Measurements from ENCODE around the gene MUC5AC.

The MUC5AC gene

DNA sequence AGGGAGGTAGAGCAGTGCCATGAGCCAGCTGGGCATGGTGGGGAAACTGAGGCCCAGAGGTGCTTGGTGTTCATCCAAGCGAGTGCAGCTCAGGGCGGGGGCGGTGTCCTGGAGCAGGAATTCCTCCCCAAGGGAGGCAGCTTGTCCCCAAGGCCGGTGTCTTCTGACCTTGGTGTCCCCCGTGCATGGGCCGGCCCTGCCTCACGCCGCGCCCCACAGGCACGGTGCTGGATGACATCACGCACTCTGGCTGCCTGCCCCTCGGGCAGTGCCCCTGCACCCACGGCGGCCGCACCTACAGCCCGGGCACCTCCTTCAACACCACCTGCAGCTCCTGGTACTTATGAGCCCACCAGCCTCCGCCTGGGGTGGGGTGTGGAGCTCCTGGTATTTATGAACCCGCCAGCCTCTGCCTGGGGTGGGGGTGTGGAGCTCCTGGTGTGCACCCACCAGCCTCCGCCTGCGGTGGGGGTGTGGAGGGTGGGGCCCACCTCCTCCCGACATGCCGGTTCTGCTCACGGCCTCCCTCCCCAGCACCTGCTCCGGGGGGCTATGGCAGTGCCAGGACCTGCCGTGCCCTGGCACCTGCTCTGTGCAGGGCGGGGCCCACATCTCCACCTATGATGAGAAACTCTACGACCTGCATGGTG lies 71.8 kb downstream of the MUC5AC start:
- DNase-seq: no peak

DNA sequence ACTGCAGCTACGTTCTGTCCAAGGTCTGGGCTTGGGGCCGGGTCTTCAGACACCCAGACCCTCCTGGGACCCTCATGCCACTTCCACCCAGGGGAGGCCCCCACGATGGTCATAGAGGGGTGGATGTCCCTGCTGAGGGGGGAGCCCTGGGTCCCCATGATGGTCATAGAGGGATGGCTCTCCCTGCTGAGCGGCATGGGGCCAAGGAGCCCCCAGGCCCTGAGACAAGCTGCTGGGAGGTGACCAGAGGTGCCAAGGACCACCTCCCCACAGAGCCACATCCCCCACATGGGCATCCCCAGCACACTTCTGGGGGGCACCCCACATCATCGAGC lies 72.3 kb downstream of the MUC5AC start:
- no peak for DNase-seq

DNA sequence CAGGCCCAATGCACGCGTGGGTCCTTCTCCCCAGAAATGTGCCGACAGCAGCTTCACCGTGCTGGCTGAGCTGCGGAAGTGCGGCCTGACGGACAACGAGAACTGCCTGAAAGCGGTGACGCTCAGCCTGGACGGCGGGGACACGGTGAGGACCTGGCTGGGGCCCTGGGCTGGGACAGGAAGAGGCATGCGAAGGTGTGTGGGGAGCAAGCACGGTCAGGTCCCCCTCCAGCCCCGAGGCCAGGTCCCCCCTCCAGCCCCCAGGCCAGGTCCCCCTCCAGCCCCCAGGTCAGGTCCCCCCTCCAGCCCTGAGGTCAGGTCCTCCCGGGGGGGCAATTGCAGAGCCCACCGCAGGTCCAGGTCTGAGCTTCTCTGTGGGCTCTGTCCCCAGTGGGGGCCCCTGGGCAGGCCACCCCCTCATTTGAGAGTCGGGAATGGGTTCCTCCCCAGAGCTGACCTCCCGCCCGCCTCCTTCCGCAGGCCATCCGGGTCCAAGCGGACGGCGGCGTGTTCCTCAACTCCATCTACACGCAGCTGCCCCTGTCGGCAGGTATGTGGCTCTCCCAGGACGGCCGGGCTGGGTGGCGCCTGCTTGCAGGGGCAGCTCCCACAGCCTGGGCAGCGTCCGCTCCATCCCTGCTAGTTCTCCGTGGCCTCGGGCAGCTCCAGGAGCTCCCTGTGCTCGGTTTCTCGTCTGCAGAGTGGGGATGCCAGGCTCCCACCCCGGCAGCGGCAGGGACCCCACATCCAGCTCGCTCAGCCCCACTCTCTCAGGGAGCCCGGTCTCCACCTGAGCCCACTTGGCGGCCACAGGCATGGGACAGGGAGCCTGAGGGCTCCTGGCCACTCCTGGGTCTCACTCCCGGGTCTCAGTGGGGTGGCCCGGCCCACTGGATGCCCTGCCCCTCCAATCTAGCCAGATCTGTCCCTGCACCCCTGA lies 73.0 kb downstream of the MUC5AC start:
- DNase-seq: no peak

DNA sequence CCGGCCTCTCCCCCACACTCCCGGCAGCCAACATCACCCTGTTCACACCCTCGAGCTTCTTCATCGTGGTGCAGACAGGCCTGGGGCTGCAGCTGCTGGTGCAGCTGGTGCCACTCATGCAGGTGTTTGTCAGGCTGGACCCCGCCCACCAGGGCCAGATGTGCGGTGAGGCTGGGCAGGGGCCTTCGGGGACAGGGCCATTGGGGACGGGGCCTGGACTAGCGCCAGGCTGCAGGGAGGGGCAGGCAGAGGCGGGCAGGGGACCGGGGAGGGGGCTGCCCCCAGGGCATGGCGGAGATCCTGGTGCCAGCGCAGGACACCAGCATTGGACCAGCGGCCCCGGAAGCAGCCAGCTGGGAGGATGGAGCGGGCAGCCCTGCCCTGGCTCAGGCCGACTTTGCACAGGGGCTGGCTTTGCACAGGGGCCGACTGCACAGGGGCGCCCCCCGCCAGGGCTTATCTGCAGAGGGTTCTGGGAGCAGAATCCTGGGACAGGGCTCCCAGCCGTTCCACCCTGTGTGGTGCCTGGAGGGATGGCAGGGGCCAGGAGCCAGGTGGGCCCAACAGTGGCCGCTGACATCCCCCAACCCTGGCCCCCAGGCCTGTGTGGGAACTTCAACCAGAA lies 73.8 kb downstream of the MUC5AC start:
- no peak for DNase-seq

DNA sequence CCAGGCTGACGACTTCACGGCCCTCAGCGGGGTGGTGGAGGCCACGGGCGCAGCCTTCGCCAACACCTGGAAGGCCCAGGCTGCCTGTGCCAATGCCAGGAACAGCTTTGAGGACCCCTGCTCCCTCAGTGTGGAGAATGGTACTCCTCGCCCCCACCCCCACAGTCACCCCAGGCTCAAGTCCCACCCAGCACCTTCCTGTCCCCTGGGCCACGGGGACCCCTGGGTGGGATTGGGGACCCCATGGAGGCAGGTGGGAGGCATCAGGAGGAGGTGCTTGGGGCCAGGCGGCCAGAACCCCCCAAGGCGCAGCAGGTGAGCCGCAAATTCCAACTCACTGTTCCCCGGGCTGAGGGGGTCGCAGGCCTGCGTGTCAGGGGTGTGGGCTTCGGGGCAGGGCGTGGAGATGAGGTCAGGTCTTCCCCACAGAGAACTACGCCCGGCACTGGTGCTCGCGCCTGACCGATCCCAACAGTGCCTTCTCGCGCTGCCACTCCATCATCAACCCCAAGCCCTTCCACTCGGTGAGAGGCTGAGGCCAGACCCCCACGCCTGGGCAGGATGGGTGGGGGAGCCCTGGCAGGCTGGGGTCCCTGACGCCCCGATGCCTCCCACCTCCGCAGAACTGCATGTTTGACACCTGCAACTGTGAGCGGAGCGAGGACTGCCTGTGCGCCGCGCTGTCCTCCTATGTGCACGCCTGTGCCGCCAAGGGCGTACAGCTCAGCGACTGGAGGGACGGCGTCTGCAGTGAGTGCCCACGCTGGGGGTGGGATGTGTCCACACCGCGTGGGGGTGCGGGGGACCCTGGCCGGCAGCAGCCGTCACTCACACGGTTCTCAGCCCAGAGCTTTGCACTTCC lies 74.5 kb downstream of the MUC5AC start:
- DNase-seq: no peak

DNA sequence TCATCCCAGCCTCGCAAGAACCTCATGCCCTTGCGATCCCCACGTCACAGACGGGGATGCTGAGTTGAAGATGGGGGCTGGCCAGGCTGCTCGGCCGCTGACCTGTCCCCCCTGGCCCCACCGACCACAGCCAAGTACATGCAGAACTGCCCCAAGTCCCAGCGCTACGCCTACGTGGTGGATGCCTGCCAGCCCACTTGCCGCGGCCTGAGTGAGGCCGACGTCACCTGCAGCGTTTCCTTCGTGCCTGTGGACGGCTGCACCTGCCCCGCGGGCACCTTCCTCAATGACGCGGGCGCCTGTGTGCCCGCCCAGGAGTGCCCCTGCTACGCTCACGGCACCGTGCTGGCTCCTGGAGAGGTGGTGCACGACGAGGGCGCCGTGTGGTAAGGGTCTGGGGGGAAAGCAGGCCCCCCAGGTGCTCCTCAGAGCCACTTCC lies 75.1 kb downstream of the MUC5AC start:
- DNase-seq: no peak

DNA sequence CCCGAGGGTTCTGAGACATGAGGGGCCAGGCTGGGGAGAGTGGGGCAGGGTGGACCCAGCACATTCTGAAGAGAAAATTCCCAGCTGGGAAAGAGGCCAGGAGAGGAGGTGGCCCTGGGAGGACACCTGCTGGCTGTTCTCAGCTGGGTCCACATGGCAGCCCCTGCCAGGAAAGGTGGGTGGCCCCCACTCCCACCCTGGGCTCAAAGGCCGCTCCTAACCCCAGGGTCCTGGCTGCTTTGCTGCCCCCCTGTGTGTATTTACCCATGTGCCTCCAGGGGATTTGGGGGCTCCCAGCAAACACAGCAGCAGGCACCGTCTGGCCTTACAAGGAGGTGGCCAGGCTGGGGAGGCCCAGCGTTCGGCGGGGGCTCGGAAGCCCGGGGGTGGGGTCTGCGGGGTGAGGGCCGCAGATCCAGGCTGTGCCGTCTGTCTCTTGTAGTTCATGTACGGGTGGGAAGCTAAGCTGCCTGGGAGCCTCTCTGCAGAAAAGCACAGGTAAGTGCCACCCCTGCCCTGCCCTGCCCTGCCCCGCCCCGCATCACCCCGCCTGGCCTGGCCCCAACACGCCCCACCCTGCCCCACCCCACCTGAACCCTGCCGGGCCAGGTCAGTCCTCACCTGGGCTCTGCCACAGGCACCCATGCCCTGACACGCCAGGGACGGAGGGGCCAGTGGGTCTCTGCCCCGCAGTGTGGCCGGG lies 75.7 kb downstream of the MUC5AC start:
- no peak for DNase-seq

DNA sequence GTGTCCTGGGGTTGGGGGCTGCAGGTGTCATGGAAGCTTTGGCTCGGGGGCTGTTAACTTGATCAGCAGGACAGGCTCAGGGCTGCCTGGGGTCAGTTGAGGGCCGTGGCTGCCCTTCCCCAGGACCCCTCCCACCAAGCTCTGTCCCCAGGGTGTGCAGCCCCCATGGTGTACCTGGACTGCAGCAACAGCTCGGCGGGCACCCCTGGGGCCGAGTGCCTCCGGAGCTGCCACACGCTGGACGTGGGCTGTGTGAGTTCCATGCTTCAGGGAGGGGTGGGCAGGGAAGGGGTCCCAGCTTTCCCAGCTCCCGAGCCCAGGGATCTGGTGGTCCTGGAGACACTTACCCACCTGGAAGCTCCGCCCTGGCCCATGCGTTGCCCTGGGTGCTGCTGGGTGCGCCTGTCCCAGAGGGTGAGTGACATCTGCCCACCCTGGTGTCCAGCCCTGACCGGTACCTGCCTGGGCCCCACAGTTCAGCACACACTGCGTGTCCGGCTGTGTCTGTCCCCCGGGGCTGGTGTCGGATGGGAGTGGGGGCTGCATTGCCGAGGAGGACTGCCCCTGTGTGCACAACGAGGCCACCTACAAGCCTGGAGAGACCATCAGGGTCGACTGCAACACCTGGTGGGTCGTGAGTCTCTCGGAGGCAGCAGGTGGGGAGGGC lies 76.4 kb downstream of the MUC5AC start:
- no peak for DNase-seq

DNA sequence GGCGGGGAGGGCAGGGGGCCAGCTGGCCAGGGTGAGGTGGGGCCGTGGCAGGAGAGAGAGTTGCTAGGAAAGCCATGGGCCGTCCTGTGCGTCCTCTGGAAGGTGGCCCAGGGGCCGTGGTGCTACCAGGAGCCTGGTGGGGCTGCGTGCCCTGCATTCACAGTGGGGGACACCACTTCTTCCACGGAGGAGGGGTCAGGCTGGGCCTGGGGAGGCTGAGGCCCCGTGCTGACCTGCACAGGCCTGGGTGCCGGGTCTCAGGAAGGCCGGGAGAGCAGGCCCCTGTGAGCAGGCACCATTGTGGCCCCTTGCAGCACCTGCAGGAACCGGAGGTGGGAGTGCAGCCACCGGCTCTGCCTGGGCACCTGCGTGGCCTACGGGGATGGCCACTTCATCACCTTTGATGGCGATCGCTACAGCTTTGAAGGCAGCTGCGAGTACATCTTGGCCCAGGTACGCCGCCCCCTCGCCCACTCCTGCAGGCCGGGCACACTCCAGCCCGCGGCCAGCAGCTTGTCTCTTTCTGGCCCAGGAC lies 77.1 kb downstream of the MUC5AC start:
- DNase-seq: no peak

DNA sequence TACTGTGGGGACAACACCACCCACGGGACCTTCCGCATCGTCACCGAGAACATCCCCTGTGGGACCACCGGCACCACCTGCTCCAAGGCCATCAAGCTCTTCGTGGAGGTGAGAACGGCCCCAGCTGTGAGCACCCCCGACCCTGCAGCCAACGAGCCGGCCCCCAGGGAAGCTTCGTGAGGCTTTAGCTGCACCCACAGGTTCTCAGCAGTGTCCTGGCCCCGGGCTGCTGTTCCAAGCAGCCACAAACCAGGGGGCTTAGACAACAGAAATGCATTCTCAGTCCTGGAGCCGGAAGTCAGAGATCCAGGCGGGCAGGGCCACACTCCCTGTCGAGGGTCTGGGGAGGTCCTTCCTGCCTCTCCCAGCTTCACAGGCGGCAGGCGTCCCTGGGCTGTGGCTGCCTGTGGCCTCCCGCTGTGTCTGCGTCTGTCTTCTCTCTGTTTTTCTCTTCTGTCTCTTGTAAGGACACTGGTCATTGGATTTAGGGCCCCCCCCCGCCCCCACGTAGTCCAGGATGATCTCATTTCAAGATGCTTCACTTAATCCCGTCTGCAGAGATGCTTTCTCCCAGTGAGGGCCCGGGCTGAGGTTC lies 77.7 kb downstream of the MUC5AC start:
- peak; percentile 35 for DNase-seq

DNA sequence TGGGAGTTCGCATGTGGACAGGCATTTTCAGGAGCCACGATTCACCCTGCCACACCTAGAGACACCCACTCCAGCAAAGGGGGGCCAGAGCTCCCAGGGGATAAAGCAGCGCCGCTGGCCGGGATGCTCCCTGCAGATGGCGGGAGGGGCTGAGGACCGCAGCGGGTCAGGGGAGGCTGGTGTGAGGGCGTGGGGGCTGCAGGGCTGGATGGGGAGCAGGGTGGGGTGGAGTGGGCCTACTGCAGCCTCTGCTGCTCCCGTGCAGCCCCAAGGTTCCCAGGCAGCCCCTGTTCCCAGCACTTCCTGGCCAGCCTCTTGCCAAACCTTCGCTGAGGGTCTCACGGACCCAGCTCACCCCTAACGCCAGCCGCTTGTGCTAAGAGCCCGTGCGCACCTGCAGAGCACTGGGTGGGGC lies 78.2 kb downstream of the MUC5AC start:
- DNase-seq: no peak

DNA sequence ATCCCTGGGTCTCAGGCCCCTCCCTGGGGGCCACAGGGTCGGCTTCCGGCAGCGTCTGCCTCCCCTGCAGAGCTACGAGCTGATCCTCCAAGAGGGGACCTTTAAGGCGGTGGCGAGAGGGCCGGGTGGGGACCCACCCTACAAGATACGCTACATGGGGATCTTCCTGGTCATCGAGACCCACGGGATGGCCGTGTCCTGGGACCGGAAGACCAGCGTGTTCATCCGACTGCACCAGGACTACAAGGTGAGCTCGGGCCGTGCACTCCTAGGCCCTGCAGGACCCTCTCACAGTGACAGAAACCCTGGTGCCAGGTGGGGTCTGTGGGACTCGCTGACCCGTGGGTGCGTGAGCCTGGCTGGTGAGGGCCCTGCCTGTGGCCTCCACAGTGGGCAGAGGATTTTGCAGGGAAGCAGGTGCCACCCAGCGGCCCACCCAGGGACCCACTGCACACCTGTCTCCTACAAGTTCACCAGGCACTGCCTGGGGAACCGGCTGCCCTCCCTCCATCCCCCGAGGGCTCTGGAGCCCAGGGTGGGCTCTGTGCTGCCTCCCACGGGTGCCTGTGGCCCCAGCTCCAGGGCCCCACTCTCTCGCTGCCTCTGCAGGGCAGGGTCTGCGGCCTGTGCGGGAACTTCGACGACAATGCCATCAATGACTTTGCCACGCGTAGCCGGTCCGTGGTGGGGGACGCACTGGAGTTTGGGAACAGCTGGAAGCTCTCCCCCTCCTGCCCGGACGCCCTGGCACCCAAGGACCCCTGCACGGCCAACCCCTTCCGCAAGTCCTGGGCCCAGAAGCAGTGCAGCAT lies 78.8 kb downstream of the MUC5AC start:
- no peak for DNase-seq

DNA sequence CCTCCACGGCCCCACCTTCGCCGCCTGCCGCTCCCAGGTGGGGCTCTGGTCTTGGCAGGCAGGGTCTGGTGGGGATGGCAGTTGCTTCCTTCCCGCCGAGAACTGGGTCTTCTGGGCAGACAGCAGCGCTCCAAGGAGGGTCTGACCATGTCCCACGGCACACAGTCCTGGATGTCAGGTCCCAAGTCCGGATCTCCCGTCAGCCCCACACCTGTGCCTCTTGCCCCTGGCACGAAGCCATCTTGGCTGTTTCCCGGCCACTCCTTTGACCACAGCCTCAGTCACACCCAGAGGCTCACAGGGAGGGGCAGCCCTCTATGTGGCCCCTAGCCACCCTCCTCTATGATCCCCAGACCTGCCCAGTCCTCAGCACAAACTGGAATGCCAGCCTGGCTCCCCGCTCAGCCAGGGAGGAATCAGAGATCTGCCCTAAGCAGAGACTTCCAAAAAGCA lies 79.4 kb downstream of the MUC5AC start:
- no peak for DNase-seq

DNA sequence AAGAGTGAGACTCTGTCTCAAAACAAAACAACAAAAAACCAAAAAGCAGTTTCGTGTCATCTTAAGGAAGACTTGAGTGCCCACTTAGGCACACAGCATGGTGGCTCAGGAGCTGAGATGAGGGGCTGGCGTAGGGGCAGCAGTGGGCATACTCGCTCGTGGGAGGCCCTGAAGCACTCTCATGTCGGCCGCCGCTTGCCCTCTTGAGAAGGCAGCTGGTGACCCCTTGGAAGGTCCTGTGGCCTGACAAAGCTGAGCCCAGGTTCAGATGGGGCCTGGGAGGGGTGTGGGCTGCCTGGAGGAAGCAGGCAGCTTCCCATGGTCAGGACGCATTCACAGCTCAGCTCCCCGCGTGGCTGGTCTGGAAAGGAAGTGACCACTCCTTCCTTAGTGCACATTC lies 80.1 kb downstream of the MUC5AC start:
- DNase-seq: no peak

DNA sequence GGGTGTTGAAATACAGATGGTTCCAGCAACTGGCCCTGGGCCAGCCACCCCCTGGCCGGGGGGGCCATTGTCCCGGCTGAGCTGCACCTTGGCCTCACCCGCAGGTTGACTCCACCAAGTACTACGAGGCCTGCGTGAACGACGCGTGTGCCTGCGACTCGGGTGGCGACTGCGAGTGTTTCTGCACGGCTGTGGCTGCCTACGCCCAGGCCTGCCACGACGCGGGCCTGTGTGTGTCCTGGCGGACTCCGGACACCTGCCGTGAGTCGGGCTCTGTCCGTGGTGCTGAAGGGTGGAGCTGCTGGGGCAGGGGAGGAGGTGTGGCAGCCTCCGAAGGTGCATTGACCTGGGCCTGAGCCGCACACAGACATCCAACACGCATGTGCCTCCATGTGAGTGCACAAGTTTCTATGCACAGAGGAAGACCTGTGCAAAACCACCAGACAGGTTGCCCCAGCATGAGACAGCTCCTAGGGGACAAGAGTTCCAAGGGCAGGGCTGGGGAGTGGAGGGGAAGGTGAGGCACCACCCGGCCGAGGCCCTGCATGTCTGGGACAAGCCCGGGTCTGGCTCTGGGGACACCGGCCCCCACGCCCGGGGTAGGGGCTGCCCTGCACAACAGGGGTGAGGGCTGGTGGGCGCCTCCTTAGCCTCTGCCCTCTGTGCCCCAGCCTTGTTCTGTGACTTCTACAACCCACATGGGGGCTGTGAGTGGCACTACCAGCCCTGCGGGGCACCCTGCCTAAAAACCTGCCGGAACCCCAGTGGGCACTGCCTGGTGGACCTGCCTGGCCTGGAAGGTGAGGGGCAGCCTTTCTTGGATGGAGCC lies 81.2 kb downstream of the MUC5AC start:
- DNase-seq: no peak

DNA sequence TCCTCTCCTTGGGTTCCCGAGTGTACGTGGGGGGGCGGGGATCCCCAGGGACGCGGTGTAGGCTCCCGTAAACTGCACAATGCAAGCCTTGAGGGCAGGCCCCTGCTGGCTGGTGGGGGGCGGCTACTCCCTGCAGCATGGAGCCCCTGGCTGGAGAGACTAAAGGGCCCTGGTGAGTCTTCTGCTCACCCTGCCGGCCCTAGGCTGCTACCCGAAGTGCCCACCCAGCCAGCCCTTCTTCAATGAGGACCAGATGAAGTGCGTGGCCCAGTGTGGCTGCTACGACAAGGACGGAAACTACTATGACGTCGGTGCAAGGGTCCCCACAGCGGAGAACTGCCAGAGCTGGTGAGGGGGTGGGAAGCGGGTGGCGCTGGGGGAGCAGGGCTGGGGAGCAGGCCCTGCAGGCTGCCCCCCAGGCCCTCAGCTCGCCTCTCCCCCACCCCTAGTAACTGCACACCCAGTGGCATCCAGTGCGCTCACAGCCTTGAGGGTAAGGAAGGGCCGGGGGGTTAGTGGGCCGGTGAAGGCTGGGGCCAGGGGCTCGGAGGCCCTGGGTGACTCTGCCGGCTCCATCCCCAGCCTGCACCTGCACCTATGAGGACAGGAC lies 81.9 kb downstream of the MUC5AC start:
- DNase-seq: no peak

DNA sequence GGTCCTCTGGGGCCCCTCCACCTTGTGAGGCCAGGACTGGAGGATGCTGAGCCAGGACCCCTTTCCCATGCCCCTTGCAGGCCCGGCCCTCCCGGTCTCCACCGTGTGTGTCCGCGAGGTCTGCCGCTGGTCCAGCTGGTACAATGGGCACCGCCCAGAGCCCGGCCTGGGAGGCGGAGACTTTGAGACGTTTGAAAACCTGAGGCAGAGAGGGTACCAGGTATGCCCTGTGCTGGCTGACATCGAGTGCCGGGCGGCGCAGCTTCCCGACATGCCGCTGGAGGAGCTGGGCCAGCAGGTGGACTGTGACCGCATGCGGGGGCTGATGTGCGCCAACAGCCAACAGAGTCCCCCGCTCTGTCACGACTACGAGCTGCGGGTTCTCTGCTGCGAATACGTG lies 83.0 kb downstream of the MUC5AC start:
- DNase-seq: no peak

DNA sequence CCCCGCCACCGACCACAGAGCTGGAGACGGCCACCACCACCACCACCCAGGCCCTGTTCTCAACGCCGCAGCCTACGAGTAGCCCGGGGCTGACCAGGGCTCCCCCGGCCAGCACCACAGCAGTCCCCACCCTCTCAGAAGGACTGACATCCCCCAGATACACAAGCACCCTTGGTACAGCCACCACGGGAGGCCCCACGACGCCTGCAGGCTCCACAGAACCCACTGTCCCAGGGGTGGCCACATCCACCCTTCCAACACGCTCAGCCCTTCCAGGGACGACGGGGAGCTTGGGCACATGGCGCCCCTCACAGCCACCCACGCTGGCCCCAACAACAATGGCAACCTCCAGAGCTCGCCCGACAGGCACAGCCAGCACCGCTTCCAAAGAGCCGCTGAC lies 84.0 kb downstream of the MUC5AC start:
- no peak for DNase-seq

DNA sequence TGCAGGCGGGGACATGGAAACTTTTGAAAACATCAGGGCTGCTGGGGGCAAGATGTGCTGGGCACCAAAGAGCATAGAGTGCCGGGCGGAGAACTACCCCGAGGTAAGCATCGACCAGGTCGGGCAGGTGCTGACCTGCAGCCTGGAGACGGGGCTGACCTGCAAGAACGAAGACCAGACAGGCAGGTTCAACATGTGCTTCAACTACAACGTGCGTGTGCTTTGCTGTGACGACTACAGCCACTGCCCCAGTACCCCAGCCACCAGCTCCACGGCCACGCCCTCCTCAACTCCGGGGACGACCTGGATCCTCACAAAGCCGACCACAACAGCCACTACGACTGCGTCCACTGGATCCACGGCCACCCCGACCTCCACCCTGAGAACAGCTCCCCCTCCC lies 84.5 kb downstream of the MUC5AC start:
- no peak for DNase-seq
